AG10803 (cell line): ENCODE results near the gene TEX52.

ENCODE experiments used
- DNase-seq: peaks from one replicate; pipeline ENCODE4 v3.0.0; 2010; ENCODE audit warnings: low read depth
- H3K4me3 ChIP-seq: 2 replicates; pipeline ENCODE4 v1.5.1; 2011; ENCODE audit warnings: mild to moderate bottlenecking, low read length, control low read depth
- CTCF ChIP-seq: conservative IDR thresholded peaks from 2 replicates; pipeline ENCODE4 v1.5.1; 2011; ENCODE audit warnings: mild to moderate bottlenecking, low read length, control low read depth, inconsistent platforms

TEX52 gene

GRCh38 chr12:2857021-2857431, at the start of gene TEX52:
TEX52 (minus strand) TSS chr12:2857039; CDS start chr12:2857026, 13 bp downstream.
- no peak for TF ChIP-seq CTCF
- no peak for DNase-seq
- no peak within 1 kb of the TSS for H3K4me3 ChIP-seq

- DNase-seq: no peak
- no peak for TF ChIP-seq CTCF
- H3K4me3 ChIP-seq: no peak overlapping the region
Measured at GRCh38 chr12:2904260-2904659, 47.4 kb upstream of the TEX52 start.

DNA sequence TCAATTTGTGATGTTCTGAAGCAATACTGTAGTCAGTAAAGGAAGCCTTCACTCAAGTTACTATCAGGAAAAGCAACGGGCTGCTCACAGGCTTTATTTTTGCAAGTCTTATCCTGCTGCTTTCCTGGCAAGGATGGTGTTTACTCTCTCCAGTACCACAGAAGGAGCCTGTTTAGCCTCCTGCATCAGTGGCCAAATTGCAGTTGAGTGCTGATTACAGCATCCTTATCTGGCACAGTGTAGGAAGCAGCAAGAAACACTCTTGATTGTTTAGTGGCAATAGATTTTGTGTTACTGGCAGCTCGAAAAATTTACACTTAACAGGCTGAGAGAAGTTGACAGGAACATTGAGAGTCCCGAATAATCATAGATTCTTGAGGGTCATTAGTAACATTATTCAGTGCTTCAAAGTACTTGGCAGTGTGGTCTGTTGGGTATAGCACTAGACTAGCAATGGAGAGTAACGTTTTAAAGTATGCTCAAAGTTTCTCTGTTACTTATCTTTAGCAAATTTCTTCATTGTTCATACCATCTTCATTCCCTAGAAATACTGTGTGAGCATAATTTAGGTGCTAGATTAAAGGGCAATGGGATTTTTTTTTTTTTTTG, 45.5 kb upstream of the TEX52 start:
- peak; percentile 38 for DNase-seq
- no peak overlapping the region for H3K4me3 ChIP-seq
- TF ChIP-seq CTCF: no peak

- no peak for DNase-seq
- H3K4me3 ChIP-seq: no peak overlapping the region
- no peak for TF ChIP-seq CTCF
Measured at GRCh38 chr12:2900642-2901041, 43.8 kb upstream of the TEX52 start.

- TF ChIP-seq CTCF: no peak
- no peak overlapping the region for H3K4me3 ChIP-seq
- DNase-seq: no peak
Measured at GRCh38 chr12:2897418-2897817, 40.6 kb upstream of the TEX52 start.

DNA sequence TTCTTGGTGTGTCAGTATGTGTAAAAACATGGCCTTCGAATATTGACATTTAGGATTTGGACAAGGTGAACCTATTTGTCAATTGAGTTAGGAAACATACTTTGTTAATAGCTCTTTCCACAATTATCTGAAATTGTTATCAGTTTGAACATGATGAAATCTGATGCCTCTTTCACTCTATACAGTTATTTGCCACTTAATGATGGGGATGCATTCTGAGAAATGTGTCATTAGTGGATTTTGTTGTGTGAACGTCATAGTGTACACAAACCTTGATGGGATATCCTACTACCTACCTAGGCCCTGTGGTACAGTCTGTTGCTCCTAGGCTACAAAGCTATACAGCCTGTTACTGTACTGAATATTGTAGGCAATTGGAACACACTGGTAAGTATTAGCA, 38.7 kb upstream of the TEX52 start:
- no peak for TF ChIP-seq CTCF
- no peak overlapping the region for H3K4me3 ChIP-seq
- DNase-seq: no peak

- peak; percentile 77 for DNase-seq
- H3K4me3 ChIP-seq: no peak overlapping the region
- no peak for TF ChIP-seq CTCF
Measured at GRCh38 chr12:2895051-2895451, 38.2 kb upstream of the TEX52 start.
